Putamen (tissue), 1 donor: ENCODE data around the gene FBXW9.
A peak's percentile ranks its signal among the peaks of the same experiment; 100 is the strongest.
"Not testable (repeated sequence)": the region's sequence is repeated elsewhere in the genome, so short reads cannot be mapped to it uniquely, and the experiment has no call there.

Source experiments
- DNase-seq: peaks from one replicate; pipeline ENCODE4 v3.0.0-alpha.2; 2016; ENCODE audit warnings: low spot score

Gene FBXW9

DNA sequence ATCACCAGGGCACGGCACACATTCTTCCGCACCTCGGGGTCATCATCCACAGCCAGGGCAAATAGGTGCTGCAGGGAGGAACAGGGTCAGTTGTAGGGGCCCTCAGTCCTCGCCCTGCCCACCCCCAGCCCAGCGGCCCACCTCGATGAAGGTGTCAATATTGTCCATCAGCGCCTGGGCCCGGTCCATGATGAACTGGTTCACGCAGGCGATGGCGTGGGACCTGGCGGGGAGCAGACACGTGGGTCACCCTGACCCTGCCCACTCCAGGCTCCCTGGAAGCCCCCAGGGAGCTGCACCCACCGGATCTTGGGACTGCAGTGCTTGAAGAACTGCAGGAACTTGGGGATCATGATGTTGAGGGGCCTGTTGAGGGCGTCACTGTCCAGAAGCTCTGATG lies 18.7 kb upstream of the FBXW9 start:
- no peak for DNase-seq

DNA sequence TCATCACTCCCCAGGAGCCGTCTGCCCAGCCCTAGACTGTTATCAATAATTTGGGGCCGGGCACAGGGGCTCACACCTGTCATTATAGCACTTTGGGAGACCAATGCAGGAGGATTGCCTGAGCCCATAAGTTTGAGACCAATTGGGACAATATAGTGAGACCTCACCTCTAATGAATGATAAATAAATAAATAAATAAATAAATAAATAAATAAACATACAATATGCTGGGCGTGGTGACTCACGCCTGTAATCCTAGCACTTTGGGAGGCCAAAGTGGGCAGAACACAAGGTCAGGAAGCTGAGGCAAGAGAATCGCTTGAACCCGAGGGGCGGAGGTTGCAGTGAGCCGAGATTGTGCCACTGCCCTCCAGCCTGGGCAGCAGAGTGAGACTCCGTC lies 16.9 kb upstream of the FBXW9 start:
- not testable (repeated sequence) for DNase-seq

DNA sequence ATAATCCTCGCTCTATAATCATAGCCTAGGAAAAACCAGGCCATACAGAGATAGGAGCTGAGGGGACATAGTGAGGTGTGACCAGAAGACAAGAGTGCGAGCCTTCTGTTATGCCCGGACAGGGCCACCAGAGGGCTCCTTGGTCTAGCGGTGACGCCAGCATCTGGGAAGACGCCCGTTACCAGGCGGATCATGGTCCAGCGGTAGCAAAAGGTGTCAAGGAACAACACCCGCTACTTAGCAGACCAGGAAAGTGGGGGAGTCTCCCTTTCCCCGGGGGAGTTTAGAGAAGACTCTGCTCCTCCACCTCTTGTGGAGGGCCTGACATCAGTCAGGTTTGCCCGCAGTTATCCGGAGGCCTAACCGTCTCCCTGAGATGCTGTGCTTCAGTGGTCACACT lies 15.6 kb upstream of the FBXW9 start:
- DNase-seq: not testable (repeated sequence)

DNA sequence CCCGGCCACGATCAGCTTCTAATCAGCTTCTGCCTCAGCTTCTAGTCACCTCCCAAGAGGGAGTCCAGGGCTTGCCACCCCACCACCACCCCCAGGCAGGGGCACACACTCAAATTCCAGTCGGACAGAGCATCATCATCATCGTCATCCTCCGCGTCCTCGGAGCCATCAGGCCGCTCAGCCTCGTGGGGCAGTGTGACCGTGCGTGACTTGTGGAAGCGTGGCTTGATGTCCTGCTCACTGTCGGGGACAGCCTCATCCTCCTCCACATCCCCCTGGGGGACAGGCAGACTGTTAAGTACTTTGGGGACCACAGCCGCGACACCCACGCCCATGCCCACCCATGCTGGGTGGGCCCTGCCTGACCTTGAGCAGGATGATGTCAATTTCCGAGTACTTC lies 14.8 kb upstream of the FBXW9 start:
- no peak for DNase-seq

DNA sequence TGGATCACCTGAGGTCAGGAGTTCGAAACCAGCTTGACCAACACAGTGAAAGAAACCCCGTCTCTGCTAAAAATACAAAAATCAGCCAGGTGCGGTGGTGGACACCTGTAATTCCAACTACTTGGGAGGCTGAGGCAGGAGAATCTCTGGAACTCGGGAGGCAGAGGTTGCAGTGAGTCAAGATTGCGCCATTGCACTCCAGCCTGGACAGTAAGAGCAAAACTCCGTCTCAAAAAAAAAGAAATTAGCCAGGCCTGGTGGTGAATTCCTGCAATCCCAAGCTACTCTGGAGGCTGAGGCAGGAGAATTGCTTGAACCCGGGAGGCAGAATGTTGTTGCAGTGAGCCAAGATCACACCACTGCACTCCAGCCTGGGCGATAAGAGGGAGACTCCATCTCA lies 12.2 kb upstream of the FBXW9 start:
- no peak for DNase-seq

DNA sequence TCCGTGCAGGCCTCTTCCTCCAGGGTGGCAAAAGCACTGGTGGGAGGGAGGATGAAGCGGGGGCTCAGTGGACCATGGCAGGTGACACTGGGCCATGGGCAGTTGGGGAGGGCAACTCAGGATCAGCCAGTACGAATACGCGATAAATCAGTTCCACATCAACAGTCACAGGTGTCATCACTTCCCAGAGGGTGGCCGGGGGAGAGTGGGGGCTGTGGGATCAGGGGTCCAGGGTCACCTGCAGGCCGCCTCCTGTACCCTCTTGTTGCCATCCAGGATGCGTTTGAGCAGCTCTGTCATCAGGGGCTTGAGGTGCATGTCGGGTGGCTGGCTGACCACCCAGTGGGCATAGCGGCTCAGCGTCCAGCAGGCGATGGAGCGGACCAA lies 9.9 kb upstream of the FBXW9 start:
- DNase-seq: no peak

DNA sequence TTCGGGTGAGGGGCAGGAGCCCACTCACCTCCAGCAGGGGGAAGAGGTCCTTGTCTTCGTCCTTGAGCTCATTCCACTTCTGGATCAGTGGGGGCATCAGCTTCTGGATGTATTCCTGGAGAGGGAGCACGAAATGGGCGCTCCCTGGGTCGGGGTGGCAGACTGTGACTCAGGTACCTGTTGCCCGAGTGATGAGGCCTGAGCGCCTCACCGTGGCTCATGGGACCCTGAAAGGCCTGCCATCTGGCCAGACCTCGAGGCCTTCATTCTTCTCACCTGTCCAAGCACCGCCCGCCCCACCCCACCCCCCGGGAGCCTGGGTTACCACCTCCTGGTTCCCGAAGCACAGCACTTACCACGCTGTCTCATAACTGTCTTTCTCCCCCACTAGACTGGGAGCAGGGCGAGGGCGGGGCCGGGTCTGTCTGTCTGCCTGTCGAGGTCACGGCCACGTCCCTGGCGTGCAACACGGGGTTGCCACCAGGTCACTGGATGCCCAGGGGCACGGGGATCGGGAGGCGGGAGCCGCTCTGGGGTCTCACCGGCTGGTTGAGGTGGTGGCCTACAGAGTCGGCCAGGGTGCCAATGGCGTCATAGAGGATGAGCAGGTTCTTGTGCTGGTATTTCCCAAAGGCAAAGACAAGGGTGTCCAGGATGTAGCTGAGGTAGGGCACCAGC lies 9.4 kb upstream of the FBXW9 start:
- no peak for DNase-seq

DNA sequence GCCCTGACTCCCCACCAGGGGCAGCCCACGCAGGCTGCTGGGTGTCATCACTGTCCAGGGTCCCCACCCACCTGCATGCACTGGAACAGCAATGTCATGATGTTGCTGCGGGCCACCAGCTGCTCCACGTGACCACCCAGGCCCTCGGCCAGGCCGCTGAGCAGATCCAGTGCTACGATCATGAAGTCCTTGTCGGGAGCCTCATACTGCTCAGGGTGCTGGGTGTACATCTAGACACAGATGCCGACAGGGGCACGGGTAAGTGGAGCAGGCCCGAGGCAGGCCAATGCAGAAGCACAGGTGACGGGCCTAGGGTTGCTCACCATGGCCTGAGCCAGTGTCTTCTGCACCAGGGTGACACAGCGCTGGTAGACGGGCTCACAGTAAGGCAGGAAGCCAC lies 8.7 kb upstream of the FBXW9 start:
- DNase-seq: no peak

DNA sequence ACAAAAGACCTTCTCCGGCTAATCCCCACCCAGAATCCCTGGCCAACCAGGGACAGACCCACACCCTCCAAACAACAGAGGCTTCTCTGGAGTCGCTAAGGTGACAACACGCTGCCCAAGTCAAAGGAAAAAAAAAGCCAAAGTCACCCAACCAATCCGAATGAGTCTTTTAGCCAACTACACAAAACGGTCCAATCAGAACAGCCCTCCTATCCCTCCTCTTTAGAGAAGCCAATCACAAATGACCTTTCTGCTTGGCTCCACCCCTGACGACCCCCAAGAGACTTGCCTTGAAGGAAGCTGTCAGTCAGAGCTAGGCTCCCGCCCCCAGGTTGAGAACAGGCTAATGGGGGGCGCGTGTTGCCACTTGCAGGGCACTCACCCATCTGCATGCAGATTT lies 6.6 kb upstream of the FBXW9 start:
- no peak for DNase-seq

DNA sequence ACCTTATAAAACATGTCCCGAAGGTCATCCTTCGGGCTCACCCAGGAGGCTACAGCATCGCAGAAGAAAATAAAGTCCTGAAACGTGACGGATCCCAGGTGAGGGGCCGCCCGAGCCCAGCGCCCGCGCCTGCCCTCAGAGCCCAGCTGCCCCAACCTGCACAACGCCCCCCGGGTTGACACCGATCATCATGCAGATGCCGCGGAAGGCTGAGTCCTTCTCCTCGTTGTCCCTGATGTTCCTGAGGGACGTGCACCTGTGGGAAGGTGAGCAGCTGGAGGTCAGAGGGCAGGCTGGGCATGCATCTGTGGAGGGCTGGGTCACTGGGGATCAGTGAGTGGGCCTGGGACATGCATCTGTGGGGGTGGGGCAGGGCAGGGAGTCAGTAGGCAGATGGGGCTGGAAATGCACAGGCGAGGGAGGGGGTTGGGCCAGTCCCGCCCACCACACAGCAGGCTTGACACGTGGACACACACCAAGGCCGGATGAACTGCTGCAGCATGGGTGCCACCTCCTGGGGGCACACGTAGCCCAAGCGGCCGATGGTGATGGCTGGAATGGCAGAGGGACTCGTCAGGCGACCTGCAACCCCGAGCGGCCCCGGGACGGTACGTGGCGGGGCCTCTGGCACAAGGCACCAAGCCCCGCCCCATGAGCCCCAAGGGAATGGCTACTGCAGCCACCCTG lies 5.3 kb upstream of the FBXW9 start:
- DNase-seq: no peak

DNA sequence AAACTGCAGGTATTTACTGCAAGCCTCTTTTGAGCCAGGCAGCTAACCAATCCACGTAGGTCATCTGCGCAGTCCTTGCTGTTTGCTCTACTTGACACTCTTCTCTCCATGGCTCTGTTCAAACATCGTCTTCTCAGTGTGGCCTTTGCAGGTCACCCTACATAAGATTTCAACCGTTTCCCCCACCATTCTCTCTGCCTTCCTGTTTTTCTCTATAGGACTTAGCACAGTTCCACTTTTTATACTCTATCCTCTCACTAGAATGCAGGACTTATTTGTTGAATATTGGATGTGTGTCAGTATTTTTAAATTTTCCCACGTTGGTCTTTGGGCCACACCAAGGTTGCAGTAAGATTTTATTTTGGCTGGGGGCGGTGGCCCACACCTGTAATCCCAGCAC lies 1.7 kb upstream of the FBXW9 start:
- no peak for DNase-seq

DNA sequence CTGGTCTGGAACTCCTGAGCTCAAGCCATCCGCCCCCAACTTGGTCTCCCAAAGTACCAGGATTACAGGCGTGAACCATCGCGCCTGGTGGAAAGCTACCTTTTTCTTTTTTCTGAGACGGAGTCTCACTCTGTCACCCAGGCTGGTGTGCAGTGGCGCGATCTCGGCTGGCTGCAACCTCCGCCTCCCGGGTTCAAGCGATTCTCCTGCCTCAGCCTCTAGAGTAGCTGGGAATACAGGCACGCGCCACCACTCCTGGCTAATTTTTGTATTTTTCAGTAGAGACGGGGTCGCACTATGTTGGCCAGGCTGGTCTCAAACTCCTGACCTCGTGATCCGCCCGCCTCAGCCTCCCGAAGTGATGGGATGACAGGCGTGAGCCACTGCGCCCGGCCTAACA lies 994 bp upstream of the FBXW9 start:
- DNase-seq: not testable (repeated sequence)

DNA sequence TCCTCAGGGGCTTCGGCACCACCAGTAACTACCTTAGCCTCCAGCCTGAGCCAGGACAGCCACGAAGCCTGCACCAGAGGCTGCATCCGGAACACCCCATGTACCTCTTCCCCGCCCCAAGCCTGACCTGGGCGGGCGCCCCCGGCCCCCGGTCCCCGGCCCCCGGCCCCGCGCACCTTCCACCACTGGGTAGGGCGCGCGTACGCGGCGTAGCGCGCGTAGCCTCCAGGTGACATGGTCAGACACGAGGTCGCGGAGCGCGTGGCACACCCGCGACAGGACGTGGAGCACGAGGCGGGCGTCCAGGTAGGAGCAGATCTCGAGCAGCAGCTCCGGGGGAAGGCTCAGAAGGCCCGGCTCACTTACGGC lies 450 bp downstream of the FBXW9 start:
- no peak for DNase-seq

DNA sequence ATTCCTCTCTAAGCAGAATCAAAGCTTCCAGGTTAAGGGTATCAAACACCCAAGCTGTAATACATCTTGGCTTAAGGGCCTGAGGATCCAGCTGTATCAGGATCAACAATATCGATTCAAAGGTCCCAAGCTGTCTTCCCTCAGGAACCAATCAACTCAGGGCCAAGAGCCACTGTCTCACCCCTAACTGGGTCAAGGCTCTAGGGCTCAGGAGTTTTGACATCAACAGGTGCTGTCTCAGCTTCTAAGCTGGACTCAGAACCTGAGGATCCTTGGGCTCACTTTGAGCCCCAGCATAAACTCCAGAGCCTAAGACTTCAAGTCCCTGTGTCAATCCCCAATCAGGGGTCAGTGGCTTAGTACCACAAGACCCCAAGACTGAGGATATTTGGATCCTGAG lies 917 bp downstream of the FBXW9 start:
- DNase-seq: no peak

DNA sequence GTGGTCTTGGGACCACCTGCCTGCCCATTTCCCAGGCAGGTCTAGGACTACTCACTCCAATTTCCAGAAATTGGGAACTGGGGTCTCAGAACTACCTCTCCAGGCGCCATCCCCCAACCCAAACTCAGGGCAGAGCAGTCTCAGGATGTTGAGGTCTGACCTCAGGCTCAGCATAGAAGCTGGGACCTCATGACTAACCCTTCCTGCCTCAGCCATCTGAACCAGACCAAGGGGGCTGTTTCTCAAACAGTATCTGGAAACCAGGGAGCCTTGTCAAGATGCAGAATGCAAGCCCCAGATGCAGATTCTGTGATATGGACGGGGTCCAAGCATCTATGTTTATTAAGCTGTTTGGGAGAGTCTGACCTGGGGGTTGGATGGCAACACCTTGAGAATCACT lies 1.3 kb downstream of the FBXW9 start:
- DNase-seq: no peak

DNA sequence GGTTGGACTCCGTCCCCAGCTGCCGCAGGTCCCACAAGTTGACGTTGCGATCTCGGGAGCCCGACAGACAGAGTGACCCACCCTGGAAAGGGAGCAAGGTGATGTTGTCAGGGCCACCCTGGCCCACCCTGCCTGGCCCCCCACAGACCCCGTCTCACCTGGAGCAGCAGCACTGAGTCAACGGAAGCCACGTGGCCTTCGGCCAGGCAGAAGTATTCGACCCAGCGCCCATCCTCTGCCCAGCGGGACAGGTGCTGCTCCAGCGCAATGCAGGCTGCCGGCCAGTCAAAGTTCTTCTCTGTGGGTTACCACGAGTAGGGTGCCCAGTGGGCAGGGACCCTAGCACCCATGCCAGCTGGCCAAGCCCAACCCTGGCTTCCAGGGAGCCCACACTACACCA lies 1.8 kb downstream of the FBXW9 start:
- no peak for DNase-seq

DNA sequence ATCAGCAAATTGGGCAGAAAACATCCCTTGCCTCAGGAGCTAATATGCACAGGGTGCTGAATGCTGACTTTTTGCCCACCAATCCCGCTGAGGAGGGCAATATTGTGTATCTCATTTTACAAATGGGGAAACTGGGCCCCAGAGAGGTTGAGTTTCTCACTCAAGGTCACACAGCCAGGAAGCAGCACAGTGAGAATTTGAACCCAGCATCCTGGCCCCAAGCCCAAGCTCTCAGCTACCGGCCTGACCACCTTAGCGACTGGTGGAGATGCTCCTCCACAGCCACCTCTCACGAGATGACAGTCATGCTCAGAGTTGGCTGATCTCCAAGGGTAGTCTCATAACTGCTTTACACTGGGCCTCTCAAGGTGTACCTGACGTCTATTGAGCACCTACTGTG lies 3.5 kb downstream of the FBXW9 start:
- DNase-seq: no peak

DNA sequence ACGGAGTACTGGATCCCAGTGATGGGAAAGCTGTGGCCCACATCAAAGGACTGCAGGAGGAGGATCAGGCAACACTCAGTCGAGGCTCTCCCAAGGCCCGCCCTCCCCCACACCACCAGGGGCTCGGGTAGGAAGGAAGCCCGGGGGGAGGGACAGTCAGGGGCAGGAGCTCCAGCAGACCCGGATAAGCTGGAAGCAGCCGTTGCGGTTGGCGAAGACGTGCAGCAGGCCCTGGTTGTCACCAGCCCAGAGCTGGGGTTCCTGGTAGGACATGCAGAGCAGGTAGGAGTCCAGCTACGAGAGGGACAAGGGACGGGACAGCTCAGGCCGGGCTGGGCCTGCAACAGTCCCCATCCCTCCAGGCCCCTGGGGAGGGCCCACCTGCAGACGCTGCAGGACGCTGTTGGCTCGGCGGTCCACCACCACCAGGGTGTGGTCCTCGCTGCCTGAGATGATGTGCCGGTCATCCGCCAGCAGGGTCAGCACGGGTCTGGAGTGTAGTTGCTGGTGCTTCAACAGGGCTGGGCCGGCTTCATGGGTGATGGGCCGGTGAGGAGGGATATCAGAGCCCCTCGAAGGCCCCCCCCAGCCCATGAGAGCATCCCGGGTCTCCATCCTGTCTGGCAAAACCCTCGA lies 6.7 kb downstream of the FBXW9 start:
- no peak for DNase-seq

DNA sequence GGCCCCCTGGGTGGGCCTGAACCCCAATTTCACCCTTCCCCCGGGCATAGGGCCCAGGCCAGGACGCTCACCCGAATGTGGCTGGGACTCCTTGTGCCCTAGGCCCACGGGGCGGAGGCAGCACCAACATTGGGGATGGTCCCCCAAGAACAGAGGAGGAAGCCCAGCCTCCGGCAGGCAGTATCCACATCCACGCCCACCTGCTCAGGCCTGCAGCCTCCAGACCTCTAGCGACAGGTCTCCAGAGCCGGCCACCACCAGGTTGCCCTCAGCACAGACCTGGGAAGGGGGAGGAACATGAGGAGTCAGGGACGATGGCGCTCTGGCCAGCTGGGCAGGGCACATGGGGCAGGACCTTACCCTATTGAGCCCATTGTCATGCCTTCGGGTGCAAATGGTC lies 7.4 kb downstream of the FBXW9 start:
- no peak for DNase-seq

DNA sequence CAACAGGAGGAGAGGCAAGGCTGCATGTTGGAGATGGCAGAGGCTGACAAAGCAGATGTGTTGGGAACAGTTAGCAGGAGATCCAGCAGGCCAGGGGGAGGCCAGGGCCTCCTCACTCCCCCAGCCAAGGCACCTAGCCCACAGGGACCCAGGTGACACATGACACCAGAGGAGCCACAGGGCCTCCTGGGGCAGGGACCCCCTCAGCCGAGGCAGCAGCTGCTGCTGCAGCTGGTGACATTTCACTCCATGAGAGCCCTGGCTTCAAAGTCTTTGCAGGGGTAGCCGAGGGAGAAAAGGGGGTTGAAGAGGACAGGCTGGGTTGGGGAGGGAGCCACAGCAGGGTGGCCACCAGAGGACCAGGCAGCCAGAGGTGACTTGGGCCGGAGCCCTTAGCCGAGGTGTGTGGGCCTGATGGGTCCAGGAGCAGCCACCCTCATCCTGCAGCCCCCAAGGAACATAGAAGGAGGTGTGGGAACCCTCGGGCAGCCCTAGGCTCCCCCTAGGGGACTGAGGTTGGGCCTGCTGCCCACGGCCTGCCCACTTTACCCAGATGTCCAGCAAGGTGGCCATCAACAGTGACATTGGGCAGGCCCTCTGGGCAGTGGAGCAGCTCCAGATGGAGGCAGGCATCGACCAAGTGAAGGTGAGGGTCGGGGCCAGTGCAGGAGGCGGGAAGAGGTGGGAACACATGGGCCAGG lies 8.8 kb downstream of the FBXW9 start, which contains the start of gene GNG14:
TSS of gene GNG14 (plus strand) at position 503 of the 701 bp plus-strand sequence. CDS start at position 554, 51 bp downstream.
- no peak for DNase-seq

DNA sequence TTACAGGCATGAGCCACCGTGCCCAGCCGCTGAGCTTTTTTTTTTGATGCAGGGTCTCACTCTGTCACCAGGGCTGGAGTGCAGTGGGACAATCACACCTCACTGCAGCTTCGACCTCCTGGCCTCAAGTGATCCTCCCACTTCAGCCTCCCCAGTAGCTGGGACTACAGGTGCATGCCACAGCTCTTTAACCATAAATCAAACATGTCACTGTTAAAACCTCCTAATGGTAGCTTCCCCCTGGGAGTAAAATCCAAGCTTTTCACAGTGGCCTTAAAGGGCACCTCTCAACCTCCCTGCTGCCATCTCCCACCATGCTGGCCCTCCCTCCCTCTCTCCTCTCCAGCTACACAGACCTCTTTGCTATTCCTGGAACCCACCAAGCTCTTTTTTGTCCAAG lies 10.6 kb downstream of the FBXW9 start:
- DNase-seq: no peak

DNA sequence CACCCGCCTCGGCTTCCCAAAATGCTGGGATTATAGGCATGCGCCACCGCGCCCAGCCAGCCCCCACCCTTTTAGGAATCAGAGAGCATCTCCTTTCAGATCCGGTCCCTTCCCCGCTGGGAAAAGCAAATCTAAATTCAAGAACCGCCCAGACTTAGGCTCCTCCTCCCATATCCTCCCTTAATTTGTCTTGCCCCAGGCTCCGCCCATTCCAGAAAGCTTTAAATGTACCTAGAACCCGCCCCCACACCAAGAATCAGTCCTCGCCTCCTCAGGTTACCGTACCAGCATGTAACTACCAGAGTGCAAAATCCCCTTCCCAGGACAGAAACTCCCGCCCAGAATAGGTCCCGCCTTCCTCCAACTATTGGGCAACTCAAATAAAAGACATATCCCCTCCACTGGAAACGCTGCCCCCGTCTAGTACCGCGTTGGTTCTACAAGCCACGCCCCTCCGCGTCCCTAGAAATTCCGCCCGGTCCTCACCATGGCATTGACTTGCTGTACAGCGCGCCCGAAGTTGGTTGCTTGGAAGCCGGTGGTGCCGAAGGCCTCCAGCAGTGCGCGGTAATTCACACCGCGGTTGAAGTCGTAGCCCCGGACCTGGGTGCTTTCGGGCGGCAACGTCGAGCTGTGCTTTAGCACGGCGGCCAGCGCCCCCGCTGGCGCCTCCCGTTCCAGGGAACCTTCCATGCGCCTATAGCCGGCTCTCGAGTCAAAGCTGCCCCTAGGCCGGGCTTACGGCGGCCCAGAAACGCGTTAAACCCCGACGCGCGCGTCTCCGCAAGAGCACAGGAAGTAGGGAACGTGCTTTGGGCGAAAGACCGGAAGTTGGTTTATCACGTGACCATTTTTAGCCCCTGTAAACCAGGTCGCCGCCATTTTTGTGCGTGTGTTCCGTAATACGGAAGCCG lies 15.1 kb downstream of the FBXW9 start, which contains the start of gene DHPS:
TSS of gene DHPS (minus strand) at position 807 of the 914 bp plus-strand sequence. CDS start at position 693, 114 bp downstream.
- DNase-seq: peak; percentile 95
